SU-DHL-6 (cell line): ENCODE data around the gene KCNJ18.
"Not testable (repeated sequence)": the region's sequence is repeated elsewhere in the genome, so short reads cannot be mapped to it uniquely, and the experiment has no call there.

Source experiments
- CTCF ChIP-seq: fragments of 200-600 bp; sonication (generic); IDR thresholded peaks from one replicate; pipeline ENCODE4 v1.5.1; 2017; ENCODE audit warnings: antibody characterized with exemption, mild to moderate bottlenecking, low read length, moderate library complexity; ENCODE audit not compliant: insufficient read depth, poor library complexity, severe bottlenecking
- EZH2phosphoT487 ChIP-seq: fragments of 200-600 bp; sonication (generic), shearing (Covaris generic); conservative IDR thresholded peaks from 2 replicates; pipeline ENCODE4 v1.6.1; 2018; ENCODE audit warnings: mild to moderate bottlenecking, antibody characterized with exemption, low read length, moderate library complexity, mixed read lengths

- TF ChIP-seq CTCF, EZH2phosphoT487: not testable (repeated sequence)
These were observed 5.2 kb downstream of the KCNJ18 start for GRCh38 chr17:21697508-21697860.
